ENCODE results near the gene NLGN2. TPM values are rescaled to one million over a fixed set of nuclear protein-coding genes. Genes with fewer than 3 reads are reported as not detected.

Gene NLGN2
- total and polyA plus RNA-seq, 2 donors (not counting 1 experiment from before 2014, with no cell fraction given), result 0.52 to 3.4 TPM

GRCh38 chr17:7462474-7463371 is 55.1 kb downstream of the NLGN2 start:
- peaks cover 7 to 10% of the 10 kb centered on the region in 2 donors for H3K4me1 ChIP-seq (ENCODE audit: control insufficient read depth in 2 of 2, insufficient read depth in 2 of 2, low read length in 2 of 2)
- peaks cover 0 to 29% of the 10 kb centered on the region in 2 experiments for H3K36me3 ChIP-seq (replicated peaks in 1 of 2; ENCODE audit: control extremely low read depth in 1 of 2, control insufficient read depth in 1 of 2, extremely low read depth in 1 of 2, insufficient read depth in 2 of 2, low read length in 1 of 2)
- H3K4me3 ChIP-seq (ENCODE audit: control extremely low read depth in 1 of 5, extremely low read depth in 1 of 5, insufficient read depth in 1 of 5, low read depth in 2 of 5, low read length in 4 of 5), result no peak overlapping the region
- intact Hi-C loops (cut with micrococcal nuclease), result no loop called here
- Mint-ChIP-seq H3K4me1 (peaks cover 12% of the 10 kb centered on the region), H3K27me3 (no peaks in the 10 kb centered on the region), H3K9me3 (ENCODE audit: insufficient read depth) (no peaks in the 10 kb centered on the region), H3K27ac (no peak overlapping the region), H3K4me3 (no peak overlapping the region)
- WGBS (ENCODE audit: insufficient coverage), result 96% methylated on average over 32 of the region's 44 CpGs
- H3K27me3 ChIP-seq (replicated peaks in 1 of 4; ENCODE audit: control extremely low read depth in 1 of 4, control insufficient read depth in 3 of 4, insufficient read depth in 4 of 4, low read length in 3 of 4), result no peaks in the 10 kb centered on the region
- ATAC-seq (ENCODE audit: low read depth) (no peak), DNase-seq (no peak)
- no peak overlapping the region for H3K27ac ChIP-seq (ENCODE audit: low read length in 2 of 2)
- H3K79me2 ChIP-seq (ENCODE audit: control insufficient read depth, insufficient read depth, low read length), result peaks cover 10% of the 10 kb centered on the region
- H3K9ac ChIP-seq (ENCODE audit: low read length), result no peak overlapping the region
- ChIA-PET CTCF (interaction anchor here (1.3 kb wide), 1 partner anchor 51 kb away, joined by 4 read pairs; no protein-coding TSS in a partner anchor), POLR2A (no interaction called here)
- no peak overlapping the region for H3K4me2 ChIP-seq (replicated peaks; ENCODE audit: low read depth, low read length, poor library complexity, severe bottlenecking)
- no peak overlapping the region for H2AFZ ChIP-seq (ENCODE audit: insufficient read depth, low read depth, low read length, poor library complexity, severe bottlenecking)
- H4K20me1 ChIP-seq (ENCODE audit: control insufficient read depth, insufficient read depth, low read length, poor library complexity, severe bottlenecking), result peaks cover 28% of the 10 kb centered on the region
- no peak for TF ChIP-seq CTCF (IDR thresholded peaks at IDR 0.05)
- TF ChIP-seq EZH2 (IDR thresholded peaks at IDR 0.05; ENCODE audit: borderline replicate concordance, insufficient read depth, low read depth, low read length, poor library complexity, severe bottlenecking), result no peak
- no peaks in the 10 kb centered on the region for H3K9me3 ChIP-seq (ENCODE audit: control extremely low read depth in 1 of 3, control insufficient read depth in 2 of 3, insufficient read depth in 1 of 3, low read length in 2 of 3)

- Histone ChIP-seq H4K20me1 (ENCODE audit: control insufficient read depth, insufficient read depth, low read length, poor library complexity, severe bottlenecking) (peaks cover 35% of the 10 kb centered on the region), H2AFZ (ENCODE audit: insufficient read depth, low read depth, low read length, poor library complexity, severe bottlenecking) (no peak overlapping the region), H3K4me2 (replicated peaks; ENCODE audit: low read depth, low read length, poor library complexity, severe bottlenecking) (no peak overlapping the region), H3K27ac (ENCODE audit: low read length in 2 of 2) (no peak overlapping the region), H3K9ac (ENCODE audit: low read length) (no peak overlapping the region), H3K4me1 (ENCODE audit: control insufficient read depth in 2 of 2, insufficient read depth in 2 of 2, low read length in 2 of 2) (peaks cover 8 to 12% of the 10 kb centered on the region in 2 donors), H3K4me3 (ENCODE audit: control extremely low read depth in 1 of 5, extremely low read depth in 1 of 5, insufficient read depth in 1 of 5, low read depth in 2 of 5, low read length in 4 of 5) (no peak overlapping the region), H3K36me3 (replicated peaks in 1 of 2; ENCODE audit: control extremely low read depth in 1 of 2, control insufficient read depth in 1 of 2, extremely low read depth in 1 of 2, insufficient read depth in 2 of 2, low read length in 1 of 2) (peaks cover 0 to 29% of the 10 kb centered on the region in 2 experiments), H3K9me3 (ENCODE audit: control extremely low read depth in 1 of 3, control insufficient read depth in 2 of 3, insufficient read depth in 1 of 3, low read length in 2 of 3) (no peaks in the 10 kb centered on the region), H3K79me2 (ENCODE audit: control insufficient read depth, insufficient read depth, low read length) (peaks cover 13% of the 10 kb centered on the region), H3K27me3 (replicated peaks in 1 of 4; ENCODE audit: control extremely low read depth in 1 of 4, control insufficient read depth in 3 of 4, insufficient read depth in 4 of 4, low read length in 3 of 4) (no peaks in the 10 kb centered on the region)
- ChIA-PET POLR2A (interaction anchor here (0.6 to 0.8 kb wide), 3 partner anchors 97 to 220 kb away, joined by 4 to 10 read pairs (median 6); no protein-coding TSS in a partner anchor), CTCF (no interaction called here)
- Mint-ChIP-seq H3K27me3 (no peaks in the 10 kb centered on the region), H3K9me3 (ENCODE audit: insufficient read depth) (no peaks in the 10 kb centered on the region), H3K4me1 (peaks cover 14% of the 10 kb centered on the region), H3K4me3 (no peak overlapping the region), H3K27ac (no peak overlapping the region)
- ATAC-seq (ENCODE audit: low read depth) (no peak), DNase-seq (no peak)
- 97% methylated on average over 10 of the region's 14 CpGs for WGBS (ENCODE audit: insufficient coverage)
- TF ChIP-seq EZH2 (IDR thresholded peaks at IDR 0.05; ENCODE audit: borderline replicate concordance, insufficient read depth, low read depth, low read length, poor library complexity, severe bottlenecking) (no peak), CTCF (IDR thresholded peaks at IDR 0.05) (no peak)
- intact Hi-C loops (cut with micrococcal nuclease), result no loop called here
These were observed 55.8 kb downstream of the NLGN2 start for GRCh38 chr17:7463372-7463846.
